HEK293 (cell line): ENCODE data around the gene EXOSC5.

ENCODE experiments used
- BCL6B ChIP-seq: fragments of 450-650 bp; formaldehyde crosslinking; IDR thresholded peaks from 2 replicates; pipeline ENCODE4 v1.5.1; 2017; ENCODE audit warnings: missing biosample characterization, missing genetic modification characterization
- EGR2 ChIP-seq: fragments of 450-650 bp; formaldehyde crosslinking; IDR thresholded peaks from 2 replicates; pipeline ENCODE4 v1.5.1; 2016; ENCODE audit warnings: low read depth, missing biosample characterization, missing genetic modification characterization
- GFI1B ChIP-seq: fragments of 450-650 bp; formaldehyde crosslinking; IDR thresholded peaks from 2 replicates; pipeline ENCODE4 v1.5.1; 2016; ENCODE audit warnings: missing biosample characterization, missing genetic modification characterization
- GLIS1 ChIP-seq: fragments of 450-650 bp; formaldehyde crosslinking; IDR thresholded peaks from 2 replicates; pipeline ENCODE4 v1.5.1; 2016; ENCODE audit warnings: missing biosample characterization, missing genetic modification characterization
- KLF17 ChIP-seq: fragments of 450-650 bp; formaldehyde crosslinking; IDR thresholded peaks from 2 replicates; pipeline ENCODE4 v1.5.1; 2016; ENCODE audit warnings: missing biosample characterization, missing genetic modification characterization
- KLF9 ChIP-seq: fragments of 450-650 bp; formaldehyde crosslinking; IDR thresholded peaks from 2 replicates; pipeline ENCODE4 v1.5.1; 2016; ENCODE audit warnings: missing biosample characterization, missing genetic modification characterization, low read depth
- SCRT1 ChIP-seq: fragments of 450-650 bp; formaldehyde crosslinking; IDR thresholded peaks from 2 replicates; pipeline ENCODE4 v1.5.1; 2016; ENCODE audit warnings: missing biosample characterization, missing genetic modification characterization, borderline replicate concordance
- ZBTB17 ChIP-seq: fragments of 450-650 bp; formaldehyde crosslinking; IDR thresholded peaks from 2 replicates; pipeline ENCODE4 v1.5.1; 2016; ENCODE audit warnings: missing biosample characterization, missing genetic modification characterization
- ZBTB44 ChIP-seq: fragments of 450-650 bp; IDR thresholded peaks from 2 replicates; pipeline ENCODE4 v1.5.1; 2018; ENCODE audit warnings: missing biosample characterization, mild to moderate bottlenecking, missing genetic modification characterization
- ZBTB49 ChIP-seq: fragments of 450-650 bp; formaldehyde crosslinking; IDR thresholded peaks from 2 replicates; pipeline ENCODE4 v1.5.1; 2016; ENCODE audit warnings: missing biosample characterization, missing genetic modification characterization, low read depth
- ZBTB7A ChIP-seq: fragments of 450-650 bp; formaldehyde crosslinking; IDR thresholded peaks from 2 replicates; pipeline ENCODE4 v1.5.1; 2016; ENCODE audit warnings: low read depth, missing biosample characterization, missing genetic modification characterization
- ZFP3 ChIP-seq: fragments of 450-650 bp; formaldehyde crosslinking; IDR thresholded peaks from 2 replicates; pipeline ENCODE4 v1.5.1; 2016; ENCODE audit warnings: low read depth, missing biosample characterization, missing genetic modification characterization
- ZFP69B ChIP-seq: fragments of 450-650 bp; formaldehyde crosslinking; IDR thresholded peaks from 2 replicates; pipeline ENCODE4 v1.5.1; 2016; ENCODE audit warnings: missing biosample characterization, missing genetic modification characterization
- ZIC2 ChIP-seq: fragments of 450-650 bp; formaldehyde crosslinking; IDR thresholded peaks from 2 replicates; pipeline ENCODE4 v1.5.1; 2016; ENCODE audit warnings: missing biosample characterization, missing genetic modification characterization
- ZNF132 ChIP-seq: fragments of 450-650 bp; formaldehyde crosslinking; IDR thresholded peaks from 2 replicates; pipeline ENCODE4 v1.5.1; 2017; ENCODE audit warnings: missing biosample characterization, missing genetic modification characterization, borderline replicate concordance
- ZNF133 ChIP-seq: fragments of 450-650 bp; formaldehyde crosslinking; IDR thresholded peaks from 2 replicates; pipeline ENCODE4 v1.5.1; 2016; ENCODE audit warnings: missing biosample characterization, missing genetic modification characterization
- ZNF169 ChIP-seq: fragments of 450-650 bp; formaldehyde crosslinking; IDR thresholded peaks from 2 replicates; pipeline ENCODE4 v1.5.1; 2016; ENCODE audit warnings: missing biosample characterization, missing genetic modification characterization
- ZNF19 ChIP-seq: fragments of 450-650 bp; formaldehyde crosslinking; IDR thresholded peaks from 2 replicates; pipeline ENCODE4; 2016; ENCODE audit warnings: missing biosample characterization, missing genetic modification characterization, low read depth
- ZNF366 ChIP-seq: fragments of 450-650 bp; formaldehyde crosslinking; conservative IDR thresholded peaks from 2 replicates; pipeline ENCODE4 v1.5.1; 2016; ENCODE audit warnings: missing biosample characterization, missing genetic modification characterization
- ZNF398 ChIP-seq: fragments of 450-650 bp; formaldehyde crosslinking; IDR thresholded peaks from 2 replicates; pipeline ENCODE4 v1.5.1; 2017; ENCODE audit warnings: missing biosample characterization, missing genetic modification characterization
- ZNF510 ChIP-seq: fragments of 450-650 bp; formaldehyde crosslinking; IDR thresholded peaks from 2 replicates; pipeline ENCODE4 v1.5.1; 2018; ENCODE audit warnings: mild to moderate bottlenecking, missing genetic modification characterization, missing biosample characterization; ENCODE audit not compliant: insufficient replicate concordance
- ZNF548 ChIP-seq: fragments of 450-650 bp; formaldehyde crosslinking; IDR thresholded peaks from 2 replicates; pipeline ENCODE4 v1.5.1; 2016; ENCODE audit warnings: missing biosample characterization, missing genetic modification characterization
- ZNF585B ChIP-seq: fragments of 450-650 bp; formaldehyde crosslinking; IDR thresholded peaks from 2 replicates; pipeline ENCODE4 v1.5.1; 2016; ENCODE audit warnings: missing biosample characterization, missing genetic modification characterization
- ZNF596 ChIP-seq: fragments of 450-650 bp; IDR thresholded peaks from 2 replicates; pipeline ENCODE4 v1.5.0; 2018; ENCODE audit warnings: missing biosample characterization, mild to moderate bottlenecking, missing genetic modification characterization, moderate library complexity
- ZNF776 ChIP-seq: fragments of 450-650 bp; formaldehyde crosslinking; IDR thresholded peaks from 2 replicates; pipeline ENCODE4 v1.5.0; 2017; ENCODE audit warnings: missing biosample characterization, missing genetic modification characterization, borderline replicate concordance
- TF ChIP-seq, protein P1 (sequence below): fragments of 450-650 bp; formaldehyde crosslinking; IDR thresholded peaks from 2 replicates; pipeline ENCODE4 v1.5.1; 2016; ENCODE audit warnings: missing biosample characterization, missing genetic modification characterization
- TF ChIP-seq, protein P2 (sequence below): fragments of 450-650 bp; formaldehyde crosslinking; IDR thresholded peaks from 2 replicates; pipeline ENCODE4 v1.5.1; 2016; ENCODE audit warnings: missing biosample characterization, missing genetic modification characterization
- TF ChIP-seq, protein P3 (sequence below): fragments of 450-650 bp; formaldehyde crosslinking; IDR thresholded peaks from 2 replicates; pipeline ENCODE4 v1.5.1; 2016; ENCODE audit warnings: missing biosample characterization, missing genetic modification characterization

Gene EXOSC5

DNA sequence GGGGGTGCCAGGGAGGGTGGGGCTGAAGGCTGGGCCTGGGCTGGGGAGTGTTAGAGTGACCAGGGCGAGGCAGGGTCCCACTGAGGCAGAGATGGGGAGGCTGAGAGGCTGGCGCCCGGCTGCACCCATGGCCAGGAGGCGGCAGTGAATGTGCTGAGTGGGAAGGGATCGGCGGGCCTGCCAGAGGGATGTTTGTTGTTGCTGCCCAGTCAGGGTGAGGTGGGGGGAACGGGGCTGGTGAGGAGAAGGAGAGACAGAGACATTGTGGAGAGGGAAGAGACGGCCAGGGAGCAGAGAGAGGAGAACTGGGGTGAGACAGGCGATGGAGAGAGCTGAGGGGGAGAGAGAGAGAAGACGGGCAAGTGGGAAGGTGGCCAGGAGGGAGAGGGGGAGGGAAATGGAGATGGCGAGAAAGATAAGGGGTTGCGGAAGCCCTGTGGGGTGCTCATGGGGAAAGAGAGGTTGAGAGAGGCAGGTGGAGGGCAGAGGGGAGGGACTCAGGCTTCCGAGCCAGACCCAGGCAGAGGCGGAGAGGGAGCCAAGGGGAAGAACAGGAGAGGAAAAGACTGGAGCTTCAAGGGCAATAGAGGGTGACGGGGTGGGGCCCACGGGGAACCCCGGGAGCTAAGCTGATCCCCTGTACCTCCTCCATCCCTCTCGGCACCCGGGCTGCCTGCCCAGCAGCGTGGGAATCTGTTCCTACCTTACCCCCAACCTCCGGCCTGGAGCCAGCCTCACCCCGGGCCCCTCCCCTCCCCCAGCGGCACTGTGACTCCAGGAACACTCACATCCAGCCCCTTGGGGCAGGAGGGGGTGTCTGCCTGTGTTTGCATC is 30.7 kb upstream of the EXOSC5 start (continued):
- TF ChIP-seq ZFP69B (tag by site-specific recombination): peak; percentile 77
- no peak for TF ChIP-seq ZNF169
- TF ChIP-seq ZNF596 (tag by site-specific recombination): no peak
- no peak for TF ChIP-seq ZBTB49 (tag by site-specific recombination)
- no peak for TF ChIP-seq ZBTB44 (tag by site-specific recombination)
- no peak; the same call in 1 of the 2 replicates for TF ChIP-seq ZIC2 (tag by site-specific recombination)
- no peak for TF ChIP-seq ZFP3 (tag by site-specific recombination)
- no peak for TF ChIP-seq ZNF548 (tag by site-specific recombination)
- TF ChIP-seq, protein P1, sequence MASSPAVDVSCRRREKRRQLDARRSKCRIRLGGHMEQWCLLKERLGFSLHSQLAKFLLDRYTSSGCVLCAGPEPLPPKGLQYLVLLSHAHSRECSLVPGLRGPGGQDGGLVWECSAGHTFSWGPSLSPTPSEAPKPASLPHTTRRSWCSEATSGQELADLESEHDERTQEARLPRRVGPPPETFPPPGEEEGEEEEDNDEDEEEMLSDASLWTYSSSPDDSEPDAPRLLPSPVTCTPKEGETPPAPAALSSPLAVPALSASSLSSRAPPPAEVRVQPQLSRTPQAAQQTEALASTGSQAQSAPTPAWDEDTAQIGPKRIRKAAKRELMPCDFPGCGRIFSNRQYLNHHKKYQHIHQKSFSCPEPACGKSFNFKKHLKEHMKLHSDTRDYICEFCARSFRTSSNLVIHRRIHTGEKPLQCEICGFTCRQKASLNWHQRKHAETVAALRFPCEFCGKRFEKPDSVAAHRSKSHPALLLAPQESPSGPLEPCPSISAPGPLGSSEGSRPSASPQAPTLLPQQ (tag by site-specific recombination): peak; percentile 65
- TF ChIP-seq ZNF398: peak; percentile 80
- TF ChIP-seq EGR2 (tag by site-specific recombination): peak; percentile 82
- TF ChIP-seq SCRT1 (tag by site-specific recombination): no peak
- TF ChIP-seq ZBTB17 (tag by site-specific recombination): no peak
- no peak for TF ChIP-seq GFI1B (tag by site-specific recombination)
- TF ChIP-seq ZNF132 (tag by site-specific recombination): no peak
- no peak for TF ChIP-seq KLF17
- no peak for TF ChIP-seq ZNF510
- TF ChIP-seq BCL6B (tag by site-specific recombination): no peak
- TF ChIP-seq, protein P2, sequence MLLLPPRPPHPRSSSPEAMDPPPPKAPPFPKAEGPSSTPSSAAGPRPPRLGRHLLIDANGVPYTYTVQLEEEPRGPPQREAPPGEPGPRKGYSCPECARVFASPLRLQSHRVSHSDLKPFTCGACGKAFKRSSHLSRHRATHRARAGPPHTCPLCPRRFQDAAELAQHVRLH (tag by site-specific recombination): no peak
- TF ChIP-seq ZNF585B (tag by site-specific recombination): no peak
- no peak for TF ChIP-seq ZNF776
- TF ChIP-seq, protein P3, sequence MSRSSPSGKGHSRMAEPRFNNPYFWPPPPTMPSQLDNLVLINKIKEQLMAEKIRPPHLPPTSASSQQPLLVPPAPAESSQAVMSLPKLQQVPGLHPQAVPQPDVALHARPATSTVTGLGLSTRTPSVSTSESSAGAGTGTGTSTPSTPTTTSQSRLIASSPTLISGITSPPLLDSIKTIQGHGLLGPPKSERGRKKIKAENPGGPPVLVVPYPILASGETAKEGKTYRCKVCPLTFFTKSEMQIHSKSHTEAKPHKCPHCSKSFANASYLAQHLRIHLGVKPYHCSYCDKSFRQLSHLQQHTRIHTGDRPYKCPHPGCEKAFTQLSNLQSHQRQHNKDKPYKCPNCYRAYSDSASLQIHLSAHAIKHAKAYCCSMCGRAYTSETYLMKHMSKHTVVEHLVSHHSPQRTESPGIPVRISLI (tag by site-specific recombination): no peak
- TF ChIP-seq ZNF19 (tag by site-specific recombination): no peak
- peak; percentile 39; the same call in 1 of the 2 replicates for TF ChIP-seq ZNF366
- no peak for TF ChIP-seq ZNF133 (tag by site-specific recombination)
- no peak for TF ChIP-seq ZBTB7A (tag by site-specific recombination)
- TF ChIP-seq GLIS1 (tag by site-specific recombination): peak; percentile 92
- TF ChIP-seq KLF9 (tag by site-specific recombination): 0 out of 2 replicates have a peak, but pooled peaks have one; percentile 2
